GM19324 (cell line): ENCODE data around the gene ABCA2.
"Not testable (repeated sequence)": the region's sequence is repeated elsewhere in the genome, so short reads cannot be mapped to it uniquely, and the experiment has no call there.

Experiments used
- ATAC-seq: cut with Tn5 transposase; IDR thresholded peaks from one replicate; pipeline ENCODE4 v1.9.1; 2021; ENCODE audit warnings: mild to moderate bottlenecking, moderate library complexity; ENCODE audit not compliant: unreplicated experiment, low FRiP score

Gene ABCA2

DNA sequence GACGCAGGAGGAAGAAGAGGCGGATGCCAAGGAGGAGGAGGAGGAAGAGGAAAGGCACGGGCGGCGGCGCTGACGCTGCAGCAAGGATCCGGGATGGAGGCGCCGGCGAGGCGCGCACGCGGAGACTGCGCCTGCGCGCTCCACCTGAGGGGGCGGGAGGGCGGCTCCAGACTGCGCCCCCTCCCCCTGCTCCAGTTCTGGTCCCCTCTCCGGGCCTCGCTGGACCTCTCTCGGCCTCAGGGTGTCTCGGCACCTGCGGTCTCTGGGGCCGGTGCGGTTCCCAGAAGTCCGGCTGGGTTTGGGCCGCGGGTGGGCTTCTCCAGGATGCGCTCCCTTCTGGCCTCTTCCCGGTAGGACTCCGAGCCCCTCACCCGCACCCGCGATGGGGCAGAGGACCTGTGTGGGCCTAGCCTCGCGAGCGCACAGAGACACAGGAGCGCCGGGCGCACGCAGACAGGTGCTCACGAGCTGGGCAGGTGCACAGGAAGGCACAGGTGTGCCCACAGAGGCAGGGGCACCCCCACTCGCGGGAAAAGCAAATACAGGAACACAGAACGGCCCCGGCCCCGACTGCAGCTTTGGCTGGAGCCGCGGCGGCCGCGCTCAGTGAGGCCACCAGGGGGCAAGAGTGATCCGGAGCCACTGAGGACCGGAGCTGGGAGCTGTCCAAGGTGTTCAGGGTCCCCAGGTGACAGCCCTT is 18.2 kb upstream of the ABCA2 start, which contains the start of gene NPDC1:
NPDC1 (minus strand) TSS at position 90 of the 700 bp plus-strand sequence. CDS start 188 bp downstream, outside the sequence.
- ATAC-seq, result no peak

DNA sequence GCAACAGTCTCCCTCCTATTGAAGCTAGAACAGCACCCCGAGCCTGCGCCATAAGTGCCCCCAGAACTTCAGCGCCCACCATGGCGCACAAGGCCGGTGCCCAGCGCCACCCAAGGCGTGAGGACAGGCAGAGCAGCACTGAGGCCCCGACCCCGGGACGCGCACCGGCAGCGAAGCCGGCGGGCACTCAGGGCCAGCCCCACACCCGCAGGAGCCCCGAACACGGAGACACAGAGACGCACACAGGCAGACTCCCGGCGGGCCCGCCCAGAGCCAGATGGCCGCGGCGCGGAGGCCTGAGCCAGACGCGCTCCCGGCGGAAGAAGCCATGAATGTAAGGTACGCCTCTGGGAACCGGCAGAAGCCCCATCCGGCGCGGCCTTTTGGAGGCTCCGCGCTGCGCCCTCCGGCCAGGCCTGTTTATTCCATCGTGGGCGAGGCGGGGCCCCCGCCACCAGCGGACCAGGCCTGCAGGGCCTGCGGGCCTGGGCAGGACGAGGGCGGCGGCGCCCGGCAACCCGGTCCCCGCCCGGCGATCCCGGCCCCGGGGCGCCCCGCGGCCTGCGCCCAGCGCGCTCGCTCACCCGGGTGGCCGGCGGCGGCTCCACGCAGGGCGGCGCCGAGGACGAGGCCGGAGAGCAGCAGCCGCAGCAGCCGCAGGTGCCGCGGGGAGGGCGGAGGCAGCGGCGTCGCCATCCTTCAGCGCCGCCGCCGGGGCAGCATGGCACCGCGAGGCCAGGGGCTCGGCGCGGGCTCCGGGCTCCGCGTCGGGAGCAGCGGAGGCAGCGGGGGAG is 17.5 kb upstream of the ABCA2 start:
- ATAC-seq, result no peak

DNA sequence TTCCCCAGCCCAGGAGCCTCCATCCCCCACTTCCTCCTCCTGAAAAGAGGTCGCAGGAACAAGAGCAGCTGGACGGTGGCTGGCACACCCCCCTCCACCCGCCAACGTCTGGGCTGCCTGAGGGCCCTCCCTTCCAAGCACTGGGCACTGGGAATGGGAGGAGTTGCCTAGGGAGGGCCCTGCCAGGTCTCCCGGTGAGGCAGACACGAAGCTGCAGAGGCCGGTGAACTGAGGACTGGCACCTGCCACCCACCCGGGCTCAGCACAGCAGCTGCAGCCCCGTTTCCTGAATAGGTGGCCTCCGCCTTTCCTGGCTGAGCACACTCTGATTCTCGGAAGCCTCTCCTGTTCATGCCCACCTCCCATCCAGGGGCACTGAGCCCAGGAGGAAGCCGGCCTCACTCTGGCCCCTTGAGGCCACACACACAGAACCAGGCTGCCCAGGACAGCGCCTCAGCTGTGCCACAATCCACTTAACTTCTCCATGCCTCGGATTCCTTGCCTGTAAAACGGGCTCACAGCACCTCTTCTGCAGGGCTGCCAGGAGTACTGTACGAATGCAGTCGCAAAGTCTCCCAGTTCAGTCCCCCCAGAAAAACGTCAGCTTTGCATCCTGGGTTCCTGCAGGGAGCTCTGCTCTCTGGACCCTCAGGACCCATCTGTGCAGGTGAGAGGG is 16.6 kb upstream of the ABCA2 start:
- no peak for ATAC-seq

DNA sequence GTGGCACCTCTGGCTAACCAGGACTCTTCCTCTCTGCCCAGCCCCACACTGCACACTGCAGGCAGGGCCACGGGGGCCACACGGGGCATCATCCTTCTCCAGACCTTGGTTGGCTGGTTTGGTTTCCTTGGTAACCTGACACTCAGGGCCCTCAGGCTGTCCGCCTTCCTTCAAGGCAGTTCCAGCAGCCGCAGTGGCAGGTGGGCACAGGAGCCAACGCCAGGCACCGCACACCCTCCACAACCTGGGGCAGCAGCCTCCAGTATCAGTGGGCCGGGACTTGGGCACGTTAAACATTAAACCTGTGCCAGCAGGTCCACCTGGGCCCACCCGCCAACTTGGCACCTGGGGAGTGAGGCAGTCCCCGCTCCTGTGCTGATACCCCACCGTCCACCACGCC is 16.0 kb upstream of the ABCA2 start:
- no peak for ATAC-seq

DNA sequence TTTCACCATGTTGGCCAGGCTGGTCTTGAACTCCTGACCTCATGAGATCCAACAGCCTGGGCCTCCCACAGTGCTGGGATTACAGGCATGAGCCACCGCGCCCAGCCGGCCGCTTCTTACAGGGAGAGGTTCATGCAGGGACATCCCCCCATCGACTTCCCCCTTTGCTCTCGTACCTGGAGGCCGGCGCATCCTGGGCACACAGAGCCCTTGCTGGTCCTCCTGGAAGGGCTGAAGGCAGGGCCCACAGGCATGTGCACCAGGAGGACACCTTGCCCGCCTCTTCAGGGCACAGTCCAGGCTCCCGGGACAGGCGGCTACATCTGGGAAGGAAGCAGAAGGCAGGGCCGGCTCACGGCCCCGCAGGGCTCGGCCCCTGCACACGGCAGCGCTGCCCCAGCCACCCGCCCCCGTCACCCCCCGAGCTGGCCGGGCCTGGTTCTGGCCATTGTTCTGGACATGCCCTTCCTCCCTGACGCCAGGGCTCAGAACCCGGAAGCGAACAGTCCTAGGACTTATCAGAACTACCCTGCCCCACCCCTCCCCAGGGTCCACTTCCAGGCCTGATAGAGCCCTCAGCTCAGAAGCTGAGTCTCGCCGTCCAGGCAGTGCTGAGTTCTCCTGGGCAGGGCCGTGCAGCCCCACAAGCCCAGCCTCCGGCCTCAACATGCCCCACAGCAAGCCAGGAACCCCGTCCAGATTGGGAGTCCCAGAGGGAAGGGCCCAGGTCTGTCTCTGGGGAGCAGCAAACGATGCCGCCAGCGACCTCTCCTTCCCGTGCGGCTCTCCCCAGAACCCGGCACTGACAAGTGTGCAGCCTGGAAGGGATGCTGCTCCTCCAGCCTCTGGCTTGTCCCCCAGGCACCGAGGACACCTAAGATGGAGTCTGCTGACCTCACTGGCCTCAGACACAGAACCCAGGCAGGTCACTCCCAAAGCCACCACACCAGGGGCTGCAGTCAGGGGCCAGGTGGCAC is 15.0 kb upstream of the ABCA2 start:
- ATAC-seq, result no peak

DNA sequence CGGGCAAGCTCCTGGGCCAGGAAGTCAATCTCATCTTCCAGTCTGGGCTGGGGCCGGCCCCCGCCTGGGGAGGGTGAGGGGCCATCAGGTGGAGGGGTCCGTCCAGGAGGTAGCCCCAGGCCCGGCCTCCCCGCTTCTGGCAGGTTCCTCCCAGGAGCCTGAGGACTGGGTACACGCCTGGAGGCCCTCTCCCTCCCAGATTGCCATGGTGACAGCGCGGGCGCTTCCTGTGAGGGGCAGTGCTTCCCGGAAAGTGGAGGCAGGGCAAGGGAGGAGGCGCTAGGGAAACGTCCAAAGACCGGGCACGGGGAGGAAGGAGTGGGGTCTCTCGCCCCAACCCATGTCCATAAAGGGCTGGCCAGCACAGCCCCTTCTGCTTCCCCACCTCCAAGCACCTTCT is 13.1 kb upstream of the ABCA2 start:
- no peak for ATAC-seq

DNA sequence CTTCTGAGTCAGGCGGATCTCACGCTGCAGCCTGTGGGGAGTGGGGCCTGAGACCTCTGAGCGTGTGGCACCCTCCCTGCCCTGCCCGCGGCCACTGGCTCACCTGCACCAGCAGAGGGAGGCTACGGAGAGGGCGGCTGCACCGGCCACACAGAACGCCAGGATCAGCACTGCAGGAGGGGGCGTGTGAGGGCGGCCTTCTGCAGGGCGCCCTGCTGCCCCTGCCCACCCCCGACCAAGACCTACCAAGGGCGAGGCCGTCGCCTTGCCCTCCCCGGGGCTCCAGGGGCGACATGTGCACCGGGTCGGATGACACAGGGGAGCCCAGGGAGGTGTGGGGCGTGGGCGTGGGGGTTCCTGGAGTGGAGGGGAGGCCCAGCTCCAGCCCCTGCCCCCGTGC is 12.5 kb upstream of the ABCA2 start:
- ATAC-seq, result no peak

DNA sequence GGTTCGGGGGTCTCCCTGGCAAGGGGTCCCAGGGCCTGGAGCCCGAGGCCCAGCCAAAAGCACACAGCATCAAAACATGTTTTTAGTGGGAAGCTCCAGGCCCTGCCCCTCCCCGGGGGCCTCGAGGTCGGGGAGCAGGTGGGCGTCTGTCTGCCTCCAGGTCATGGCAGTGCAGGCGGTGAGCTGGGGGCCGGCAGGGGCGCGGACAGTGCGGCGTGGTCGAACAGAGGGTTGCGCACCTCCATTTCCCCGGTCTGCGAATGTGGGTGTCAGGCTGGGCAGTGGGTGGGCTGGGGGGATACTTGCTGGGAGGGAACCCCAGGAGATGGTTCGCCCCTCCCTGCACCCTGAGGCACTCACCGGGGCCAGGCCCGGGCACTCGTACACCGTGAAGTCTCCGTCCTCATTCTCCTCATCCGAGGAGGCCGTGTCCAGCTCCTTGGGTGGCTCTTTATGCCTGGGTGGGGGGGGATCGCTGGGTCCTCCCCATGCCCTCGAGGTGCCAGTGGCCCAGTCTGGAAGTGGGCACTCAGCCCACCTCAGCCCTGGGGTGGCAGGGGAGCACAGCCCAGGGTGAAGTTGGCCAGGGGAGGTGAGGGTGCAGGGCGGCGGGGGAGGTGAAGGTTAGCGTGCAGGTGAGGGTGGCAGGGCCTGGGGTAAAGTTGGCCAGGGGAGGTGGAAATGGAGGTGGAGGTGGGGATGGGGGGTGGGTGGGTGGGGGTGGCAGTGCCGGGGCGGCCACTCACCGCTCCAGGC is 11.8 kb upstream of the ABCA2 start:
- ATAC-seq, result no peak

DNA sequence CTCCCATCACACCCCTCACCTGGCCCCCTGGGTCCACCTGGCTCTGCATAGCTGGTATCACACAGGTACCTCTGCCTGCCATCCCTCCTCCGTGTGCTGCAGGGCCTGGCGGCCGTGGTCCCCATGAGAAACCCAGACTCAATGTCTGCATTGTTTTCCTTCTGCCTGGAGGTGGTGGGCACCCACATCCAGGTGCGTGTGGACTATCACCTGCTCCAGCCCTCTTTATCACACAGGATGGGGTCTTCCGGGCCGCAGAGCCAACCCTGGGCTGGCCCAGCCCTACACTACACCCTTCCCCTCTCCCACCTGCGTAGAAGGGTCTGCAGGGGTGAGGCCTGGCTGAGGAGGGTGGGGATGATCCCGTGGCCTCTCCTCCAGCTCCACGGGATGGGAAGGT is 10.9 kb upstream of the ABCA2 start:
- no peak for ATAC-seq

DNA sequence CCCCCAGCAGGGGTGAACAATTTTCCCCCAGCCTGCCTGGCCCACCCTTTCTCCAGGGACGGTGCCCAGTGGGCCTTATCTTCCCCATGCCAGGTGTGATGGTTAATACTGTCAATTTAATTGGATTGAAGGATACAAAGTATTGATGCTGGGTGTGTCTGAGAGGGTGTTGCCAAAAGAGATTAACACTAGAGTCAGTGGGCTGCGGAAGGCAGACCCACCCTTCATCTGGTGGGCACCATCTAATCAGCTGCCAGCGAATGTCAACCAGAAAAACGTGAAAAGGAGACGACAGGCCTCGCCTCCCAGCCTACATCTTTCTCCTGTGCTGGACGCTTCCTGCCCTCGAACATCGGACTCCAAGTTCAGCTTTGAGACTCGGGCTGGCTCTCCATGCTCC is 9.4 kb upstream of the ABCA2 start:
- no peak for ATAC-seq

DNA sequence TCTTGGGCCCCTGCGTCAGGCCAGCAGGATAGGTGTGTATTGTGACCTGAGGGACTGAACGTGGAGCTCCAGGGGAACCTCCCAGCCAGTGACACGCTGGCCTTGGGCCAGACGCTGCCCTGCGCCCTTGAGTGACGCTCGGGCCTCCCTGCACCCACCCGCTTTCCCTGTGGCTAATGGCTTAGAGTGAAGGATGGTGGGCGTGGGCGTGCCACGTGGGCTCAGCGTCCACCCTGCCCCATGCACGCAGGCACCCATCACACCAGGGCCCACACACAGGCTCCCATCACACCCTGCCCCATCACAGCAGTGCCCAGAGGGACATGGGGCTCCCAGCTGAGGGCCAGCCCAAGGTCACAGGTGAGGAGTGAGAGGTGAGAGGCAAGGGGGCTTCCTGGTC is 9.0 kb upstream of the ABCA2 start:
- no peak for ATAC-seq

DNA sequence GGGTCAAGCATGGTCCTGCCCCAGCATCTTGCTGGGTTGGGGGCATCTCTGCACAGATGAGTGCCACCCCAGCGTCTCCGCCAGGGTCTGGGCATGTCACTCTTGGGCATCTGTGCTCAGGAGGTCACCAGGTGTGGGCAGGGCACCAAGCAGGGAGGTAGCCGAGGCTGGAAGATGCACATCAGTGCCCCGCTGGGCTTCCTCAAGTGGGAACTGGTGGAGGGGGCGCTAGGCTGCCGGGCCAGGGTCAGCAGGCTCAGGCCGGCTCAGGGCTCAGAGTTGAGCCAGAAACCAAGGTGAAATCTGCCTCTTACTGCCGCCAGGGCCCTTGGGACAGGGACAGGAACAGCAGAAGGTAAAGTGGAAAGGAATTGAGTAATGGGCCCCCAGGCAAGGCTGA is 7.9 kb upstream of the ABCA2 start:
- no peak for ATAC-seq

DNA sequence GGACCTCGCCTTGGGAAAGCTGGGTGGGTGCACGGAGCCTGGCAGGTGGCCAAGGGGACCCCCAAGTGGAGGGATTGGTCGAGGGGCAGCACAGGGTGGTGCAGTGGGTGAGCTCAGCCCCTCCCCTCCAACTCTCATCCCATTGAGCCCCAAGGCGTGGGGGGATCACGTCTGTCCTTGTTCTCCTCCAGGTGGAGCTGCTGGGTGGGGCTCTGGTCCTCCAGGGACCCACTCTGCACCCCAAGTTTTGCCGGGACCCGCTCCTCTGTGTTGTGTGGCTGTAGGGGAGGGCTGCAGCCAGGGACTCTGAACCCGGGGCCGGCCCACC is 7.4 kb upstream of the ABCA2 start:
- ATAC-seq, result no peak

DNA sequence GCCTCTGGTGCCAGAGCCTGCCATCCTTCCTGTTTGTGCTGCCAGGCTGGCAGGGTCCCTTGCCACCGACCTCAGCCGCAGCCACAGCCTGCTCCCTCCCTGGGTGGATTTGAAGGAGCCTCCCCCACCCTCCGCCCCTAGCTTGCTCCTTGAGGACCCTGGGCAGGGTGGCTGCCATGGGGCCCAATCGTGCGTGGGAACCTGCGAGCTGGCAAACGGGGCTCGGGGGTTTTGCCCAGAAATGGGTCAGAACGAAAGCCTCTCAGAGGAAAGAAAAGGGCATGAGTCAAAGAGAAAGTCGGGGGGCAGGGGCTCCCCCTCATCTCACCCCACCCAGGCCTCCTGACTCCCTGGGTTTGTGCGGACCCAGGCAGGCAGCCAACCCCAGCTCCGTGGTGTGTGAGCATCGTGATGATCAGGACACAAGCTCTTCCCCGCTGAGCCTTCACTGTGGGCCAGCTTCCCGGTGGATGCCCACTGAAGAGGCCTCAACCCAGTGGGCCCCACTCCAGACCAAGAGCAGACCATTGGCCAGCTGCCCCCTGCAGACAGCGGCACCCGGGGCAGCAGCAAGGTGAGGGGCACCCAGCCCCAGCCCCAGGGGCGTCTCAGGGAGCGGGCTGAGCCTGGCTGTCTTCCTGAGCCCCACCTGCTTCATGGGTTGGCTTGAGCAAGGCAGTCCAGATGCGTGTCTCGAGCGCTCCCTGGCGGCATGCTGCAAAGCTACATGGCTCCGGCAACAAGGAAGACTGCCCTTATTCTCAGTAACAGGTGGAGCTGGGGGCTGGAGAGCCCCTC is 6.9 kb upstream of the ABCA2 start:
- no peak for ATAC-seq

DNA sequence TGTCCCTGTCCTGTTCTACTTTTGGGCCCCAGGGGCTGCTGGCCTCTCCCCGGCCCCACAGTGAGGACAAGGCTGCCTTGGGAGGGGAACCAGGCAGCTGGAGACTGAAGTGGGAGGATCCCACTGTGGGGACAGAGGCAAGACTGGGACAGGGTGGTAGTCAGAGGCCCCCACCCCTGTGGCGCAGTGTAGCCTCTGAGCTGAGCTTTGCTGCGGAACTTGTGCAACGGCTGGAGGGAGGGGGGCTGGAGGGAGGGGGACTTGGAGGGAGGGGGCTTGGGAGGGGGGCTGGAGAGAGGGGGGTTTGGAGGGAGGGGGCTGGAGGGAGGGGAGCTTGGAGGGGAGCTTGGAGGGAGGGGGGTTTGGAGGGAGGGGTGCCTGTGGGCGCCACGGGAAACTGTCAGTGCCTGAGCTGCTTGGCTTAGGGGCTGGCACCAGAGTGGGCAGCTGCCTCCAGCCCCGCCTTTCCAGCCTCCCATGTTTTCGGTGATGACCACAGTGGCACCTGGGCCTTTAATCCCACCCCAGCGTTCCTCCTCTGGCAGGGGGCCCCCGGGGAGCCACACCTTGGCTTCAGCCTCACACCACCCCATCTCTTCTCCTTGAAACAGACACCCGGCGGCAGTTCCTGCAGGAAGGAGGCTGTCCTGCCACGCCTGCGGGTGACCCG is 6.1 kb upstream of the ABCA2 start:
- ATAC-seq, result no peak

DNA sequence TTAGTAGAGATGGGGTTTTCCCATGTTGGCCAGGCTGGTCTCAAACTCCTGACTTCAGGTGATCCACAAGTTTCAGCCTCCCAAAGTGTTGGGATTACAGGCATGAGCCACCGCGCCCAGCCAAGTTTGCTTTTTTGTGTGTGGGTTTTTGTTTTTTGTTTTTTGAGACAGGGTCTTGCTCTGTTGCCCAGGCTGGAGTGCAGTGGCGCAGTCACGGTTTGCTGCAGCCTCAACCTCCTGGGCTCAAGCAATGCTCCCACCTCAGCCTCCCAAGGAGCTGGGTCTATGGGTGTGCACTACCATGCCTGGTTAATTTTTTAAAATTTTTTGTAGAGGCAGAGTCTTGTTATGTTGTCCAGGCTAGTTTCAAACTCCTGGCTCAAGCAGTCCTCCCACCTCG is 5.4 kb upstream of the ABCA2 start:
- ATAC-seq, result not testable (repeated sequence)

DNA sequence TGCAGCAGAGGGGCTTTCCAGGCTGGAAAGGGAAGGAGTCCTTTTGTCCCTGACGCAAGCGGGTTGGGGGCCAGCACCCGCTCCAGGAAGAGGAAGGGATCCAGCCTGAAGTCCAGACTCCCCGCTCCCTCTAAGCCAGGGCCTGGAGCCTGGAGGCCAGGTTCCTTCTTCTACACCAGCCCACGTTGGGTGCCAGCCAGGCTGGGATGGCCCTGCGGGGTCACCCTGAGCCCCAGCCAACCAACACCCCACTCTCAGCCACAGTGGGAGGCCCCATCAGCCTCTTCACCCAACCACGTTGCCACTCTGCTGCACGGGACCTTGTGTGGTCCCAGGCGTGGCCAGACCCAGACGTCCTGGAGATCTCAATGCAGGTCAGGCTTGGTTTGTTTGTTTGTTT is 4.8 kb upstream of the ABCA2 start:
- ATAC-seq, result no peak

DNA sequence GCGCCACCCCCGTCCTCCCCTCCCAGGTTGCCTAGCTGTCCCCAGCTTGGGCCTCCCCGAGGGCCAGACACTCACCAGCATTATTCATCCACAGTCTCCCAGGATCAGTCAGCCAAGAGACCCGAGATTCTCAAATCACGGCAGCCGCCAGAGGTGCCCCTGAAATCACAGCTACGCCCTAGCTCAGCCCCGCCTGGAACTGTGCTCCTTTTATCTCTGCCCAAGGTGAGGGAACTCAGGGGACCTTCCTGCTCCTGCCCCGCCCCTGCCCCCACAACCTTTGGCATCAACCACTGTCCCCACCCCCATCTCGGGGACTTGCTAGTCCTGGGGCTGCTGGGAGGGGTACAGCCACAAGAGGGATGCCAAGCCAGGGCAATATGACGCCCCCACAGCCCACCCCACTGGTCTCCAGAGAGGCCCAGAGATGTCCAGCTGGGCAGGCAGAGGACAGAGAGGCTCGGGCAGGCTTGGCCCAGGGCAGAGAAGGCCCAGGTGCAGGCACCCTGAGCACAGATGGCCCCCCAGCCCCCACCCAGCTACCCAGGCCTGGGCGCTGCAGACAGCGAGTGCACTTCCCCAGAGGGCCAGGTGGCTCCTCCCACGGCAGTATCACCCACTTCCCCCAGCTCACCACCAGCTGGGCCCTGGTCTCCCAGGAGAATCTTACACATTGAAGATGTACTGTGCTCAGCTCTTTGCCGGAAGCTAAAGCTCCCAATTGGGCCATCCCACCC is 4.0 kb upstream of the ABCA2 start, which contains the start of gene FUT7:
FUT7 (minus strand) TSS at position 185 of the 737 bp plus-strand sequence; CDS start at position 88, 97 bp downstream.
- no peak for ATAC-seq
